Non-pigmented ciliary epithelial cell (primary cell): ENCODE measurements around the gene DVL2.

Source experiments
- DNase-seq: peaks from one replicate; pipeline ENCODE4 v3.0.0-alpha.2; 2010; ENCODE audit warnings: low read depth

The DVL2 gene

GRCh38 chr17:7234083-7234951, at the start of gene DVL2:
Gene DVL2, minus strand, starts transcription at chr17:7234517. Its CDS starts 255 bp downstream, at chr17:7234262.
- DNase-seq, result no peak

- no peak for DNase-seq
These were observed 49.3 kb upstream of the DVL2 start for GRCh38 chr17:7283471-7284216.

GRCh38 chr17:7282752-7283321, 48.5 kb upstream of the DVL2 start:
- no peak for DNase-seq

GRCh38 chr17:7281953-7282751, 47.8 kb upstream of the DVL2 start:
- no peak for DNase-seq

GRCh38 chr17:7281074-7281952, 47.0 kb upstream of the DVL2 start, which contains the start of gene SLC2A4:
Gene SLC2A4, plus strand, starts transcription at chr17:7281718. Its CDS starts 217 bp downstream, at chr17:7281935.
- DNase-seq, result peak; percentile 72

GRCh38 chr17:7280519-7281073, 46.3 kb upstream of the DVL2 start:
- no peak for DNase-seq

GRCh38 chr17:7279448-7279847, 45.1 kb upstream of the DVL2 start:
- no peak for DNase-seq

GRCh38 chr17:7266784-7267183, 32.5 kb upstream of the DVL2 start:
- no peak for DNase-seq

- no peak for DNase-seq
These were observed 29.4 kb upstream of the DVL2 start for GRCh38 chr17:7263801-7264078.

GRCh38 chr17:7262935-7263800, 28.9 kb upstream of the DVL2 start:
- DNase-seq, result no peak

- no peak for DNase-seq
These were observed 28.0 kb upstream of the DVL2 start, which contains the start of gene CLDN7 for GRCh38 chr17:7262192-7262934. Gene CLDN7, minus strand, starts transcription at chr17:7262478. Its CDS starts 435 bp downstream, at chr17:7262043.

GRCh38 chr17:7261379-7262191, 27.3 kb upstream of the DVL2 start:
- no peak for DNase-seq

GRCh38 chr17:7260651-7261378, 26.5 kb upstream of the DVL2 start:
- DNase-seq, result no peak

- DNase-seq, result no peak
These were observed 25.8 kb upstream of the DVL2 start for GRCh38 chr17:7260151-7260550.

GRCh38 chr17:7259555-7259889, 25.2 kb upstream of the DVL2 start:
- no peak for DNase-seq

- DNase-seq, result no peak
These were observed 24.6 kb upstream of the DVL2 start for GRCh38 chr17:7258731-7259554.
